ENCODE measurements around the gene XG.
"Not testable (repeated sequence)": the region's sequence is repeated elsewhere in the genome, so short reads cannot be mapped to it uniquely, and the experiment has no call there.

Gene XG, protein sequence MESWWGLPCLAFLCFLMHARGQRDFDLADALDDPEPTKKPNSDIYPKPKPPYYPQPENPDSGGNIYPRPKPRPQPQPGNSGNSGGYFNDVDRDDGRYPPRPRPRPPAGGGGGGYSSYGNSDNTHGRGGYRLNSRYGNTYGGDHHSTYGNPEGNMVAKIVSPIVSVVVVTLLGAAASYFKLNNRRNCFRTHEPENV

DNA sequence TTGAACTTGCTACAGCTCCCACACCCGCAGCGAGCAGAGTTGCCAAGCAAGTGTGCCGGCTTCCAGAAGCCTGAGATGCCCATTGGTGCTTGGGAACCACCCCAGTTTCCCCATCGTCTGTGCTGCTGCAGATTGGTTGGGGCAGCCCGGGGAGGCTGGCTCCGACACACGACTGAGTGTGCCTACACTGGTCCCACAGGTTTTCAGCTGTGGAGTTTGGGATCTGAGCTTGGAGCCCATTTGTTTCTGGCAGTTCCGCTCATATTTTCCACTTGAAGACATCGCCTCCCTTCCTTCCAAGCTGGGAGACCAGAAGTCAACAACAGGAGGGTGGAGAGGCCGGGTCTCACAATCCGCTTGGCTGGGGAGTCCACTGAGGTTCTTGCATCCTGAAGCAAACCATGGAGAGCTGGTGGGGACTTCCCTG lies at the start of gene XG:
Gene XG, plus strand, starts transcription at position 167 of the 427 bp plus-strand sequence. Its CDS starts 235 bp downstream, at position 402.
- not testable (repeated sequence) for H3K27me3 Mint-ChIP-seq; H3K9me3 Mint-ChIP-seq; H3K4me1 Mint-ChIP-seq; DNase-seq (ENCODE audit: low spot score in 2 of 2); H3K36me3 Mint-ChIP-seq; H3K4me3 Mint-ChIP-seq; ATAC-seq (ENCODE audit: low read depth); H3K27ac Mint-ChIP-seq

DNA sequence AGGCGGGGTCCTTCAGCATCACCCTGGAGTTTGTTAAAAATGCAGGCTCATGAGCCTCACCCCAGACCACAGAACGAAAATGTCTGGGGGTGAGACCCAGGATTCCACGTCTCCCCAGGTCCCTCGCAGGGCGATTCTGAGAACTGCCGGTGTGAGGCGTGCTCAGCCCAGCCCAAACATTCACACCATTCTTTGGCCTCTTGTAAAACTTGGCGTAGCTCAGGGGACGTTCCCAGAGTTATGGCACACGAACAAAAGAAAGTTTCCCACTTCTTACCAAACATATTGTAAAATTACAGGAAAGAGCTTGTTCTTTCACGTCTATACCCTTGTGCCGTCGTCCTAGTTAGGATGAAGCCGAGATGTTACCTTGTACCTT lies 47.9 kb upstream of the XG start:
- Mint-ChIP-seq H3K36me3 (peaks cover 12% of the 10 kb centered on the region), H3K9me3 (peaks cover 7% of the 10 kb centered on the region), H3K27ac (no peak overlapping the region), H3K4me3 (no peak overlapping the region), H3K4me1 (peaks cover 43% of the 10 kb centered on the region), H3K27me3 (no peaks in the 10 kb centered on the region)
- DNase-seq (ENCODE audit: low spot score in 2 of 2): no peak
- no peak for ATAC-seq (ENCODE audit: low read depth)

GRCh38 chrX:2705046-2705832 lies 46.6 kb upstream of the XG start:
- Mint-ChIP-seq H3K36me3 (peaks cover 10% of the 10 kb centered on the region), H3K9me3 (peaks cover 7% of the 10 kb centered on the region), H3K4me1 (peaks cover 52% of the 10 kb centered on the region), H3K27me3 (no peaks in the 10 kb centered on the region), H3K27ac (peak overlapping the region; percentile 19), H3K4me3 (no peak overlapping the region)
- DNase-seq (ENCODE audit: low spot score in 2 of 2): no peak
- ATAC-seq (ENCODE audit: low read depth): no peak

DNA sequence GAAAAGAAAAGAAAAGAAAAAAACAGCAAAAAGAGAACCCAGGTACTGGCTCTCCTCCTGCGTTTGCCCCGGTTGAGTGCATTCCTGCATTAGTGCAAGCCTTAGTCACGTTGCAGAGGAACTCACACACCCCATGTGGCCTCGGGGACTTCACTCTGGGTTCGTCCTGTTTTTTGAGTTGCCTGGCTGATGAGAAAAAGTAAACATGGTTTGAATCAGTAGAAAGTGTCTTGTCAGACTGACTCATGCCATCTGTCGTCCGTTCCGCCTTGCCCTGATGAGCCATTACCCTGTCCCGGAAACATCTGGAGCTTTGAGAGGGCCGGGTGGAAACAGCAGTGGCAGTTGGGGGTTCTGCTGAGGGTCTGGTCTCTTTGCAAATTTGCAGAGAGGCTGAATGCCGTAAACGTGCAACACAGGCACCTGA lies 44.5 kb upstream of the XG start:
- peak; percentile 88 for ATAC-seq (ENCODE audit: low read depth)
- Mint-ChIP-seq H3K36me3 (peaks cover 3% of the 10 kb centered on the region), H3K4me1 (peaks cover 37% of the 10 kb centered on the region), H3K27ac (peak overlapping the region; percentile 72), H3K9me3 (no peaks in the 10 kb centered on the region), H3K27me3 (no peaks in the 10 kb centered on the region), H3K4me3 (peak overlapping the region; percentile 63)
- DNase-seq (ENCODE audit: low spot score in 2 of 2): peak; percentile 60 to 79

GRCh38 chrX:2708021-2708420 lies 43.8 kb upstream of the XG start:
- Mint-ChIP-seq H3K27ac (peak overlapping the region; percentile 72), H3K36me3 (peaks cover 3% of the 10 kb centered on the region), H3K27me3 (no peaks in the 10 kb centered on the region), H3K4me3 (peak overlapping the region; percentile 63), H3K9me3 (no peaks in the 10 kb centered on the region), H3K4me1 (peaks cover 37% of the 10 kb centered on the region)
- ATAC-seq (ENCODE audit: low read depth) (no peak), DNase-seq (ENCODE audit: low spot score in 2 of 2) (no peak)

- peak; percentile 7 for ATAC-seq (ENCODE audit: low read depth)
- H3K27ac Mint-ChIP-seq: peak overlapping the region; percentile 72
- no peaks in the 10 kb centered on the region for H3K9me3 Mint-ChIP-seq
- peak overlapping the region; percentile 63 for H3K4me3 Mint-ChIP-seq
- H3K27me3 Mint-ChIP-seq: no peaks in the 10 kb centered on the region
- no peak for DNase-seq (ENCODE audit: low spot score in 2 of 2)
- peaks cover 37% of the 10 kb centered on the region for H3K4me1 Mint-ChIP-seq
- H3K36me3 Mint-ChIP-seq: peaks cover 3% of the 10 kb centered on the region
Measured at GRCh38 chrX:2708592-2709188, 43.1 kb upstream of the XG start.

- peaks cover 37% of the 10 kb centered on the region for H3K4me1 Mint-ChIP-seq
- H3K27me3 Mint-ChIP-seq: no peaks in the 10 kb centered on the region
- DNase-seq (ENCODE audit: low spot score in 2 of 2) (no peak), ATAC-seq (ENCODE audit: low read depth) (no peak)
- H3K4me3 Mint-ChIP-seq: no peak overlapping the region
- peaks cover 3% of the 10 kb centered on the region for H3K36me3 Mint-ChIP-seq
- H3K9me3 Mint-ChIP-seq: no peaks in the 10 kb centered on the region
- no peak overlapping the region for H3K27ac Mint-ChIP-seq
Measured at GRCh38 chrX:2709556-2709955, 42.3 kb upstream of the XG start.

GRCh38 chrX:2710041-2710840 lies 41.6 kb upstream of the XG start:
- H3K4me3 Mint-ChIP-seq: peak overlapping the region; percentile 50
- H3K4me1 Mint-ChIP-seq: peaks cover 39% of the 10 kb centered on the region
- H3K27me3 Mint-ChIP-seq: no peaks in the 10 kb centered on the region
- H3K27ac Mint-ChIP-seq: peak overlapping the region; percentile 74
- no peaks in the 10 kb centered on the region for H3K9me3 Mint-ChIP-seq
- DNase-seq (ENCODE audit: low spot score in 2 of 2) (no peak), ATAC-seq (ENCODE audit: low read depth) (no peak)
- peaks cover 6% of the 10 kb centered on the region for H3K36me3 Mint-ChIP-seq

- no peak for ATAC-seq (ENCODE audit: low read depth)
- Mint-ChIP-seq H3K27ac (no peak overlapping the region), H3K9me3 (no peaks in the 10 kb centered on the region), H3K4me3 (no peak overlapping the region), H3K27me3 (no peaks in the 10 kb centered on the region), H3K36me3 (peaks cover 12% of the 10 kb centered on the region), H3K4me1 (peaks cover 41% of the 10 kb centered on the region)
- DNase-seq (ENCODE audit: low spot score in 2 of 2): no peak
Measured at GRCh38 chrX:2711441-2711840, 40.4 kb upstream of the XG start.

DNA sequence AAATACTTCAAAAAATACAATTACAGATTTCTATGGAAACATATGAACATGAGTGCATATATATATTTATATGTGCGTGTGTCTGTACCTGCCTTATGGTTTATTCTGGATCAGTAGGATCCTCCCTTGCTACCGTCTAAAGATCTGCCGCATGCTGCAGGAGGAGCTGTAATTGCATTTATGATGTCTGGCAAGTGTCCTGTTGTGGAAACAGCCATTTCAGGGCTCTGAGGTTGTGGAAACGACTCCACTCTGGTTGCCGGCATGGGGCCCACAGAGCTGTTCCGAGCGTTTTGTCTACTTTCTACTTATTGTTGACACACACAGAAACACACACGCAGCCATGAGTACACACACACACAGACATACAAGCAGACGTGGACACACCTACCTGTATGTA lies 39.4 kb upstream of the XG start:
- ATAC-seq (ENCODE audit: low read depth) (no peak), DNase-seq (ENCODE audit: low spot score in 2 of 2) (no peak)
- H3K9me3 Mint-ChIP-seq: no peaks in the 10 kb centered on the region
- H3K4me3 Mint-ChIP-seq: no peak overlapping the region
- peaks cover 13% of the 10 kb centered on the region for H3K36me3 Mint-ChIP-seq
- H3K4me1 Mint-ChIP-seq: peaks cover 36% of the 10 kb centered on the region
- H3K27ac Mint-ChIP-seq: no peak overlapping the region
- no peaks in the 10 kb centered on the region for H3K27me3 Mint-ChIP-seq

GRCh38 chrX:2712890-2713840 lies 38.7 kb upstream of the XG start:
- no peak overlapping the region for H3K27ac Mint-ChIP-seq

GRCh38 chrX:2714551-2714950 lies 37.3 kb upstream of the XG start:
- ATAC-seq (ENCODE audit: low read depth) (no peak), DNase-seq (ENCODE audit: low spot score in 2 of 2) (no peak)
- peaks cover 24% of the 10 kb centered on the region for H3K36me3 Mint-ChIP-seq
- H3K4me1 Mint-ChIP-seq: peaks cover 15% of the 10 kb centered on the region
- H3K4me3 Mint-ChIP-seq: no peak overlapping the region
- H3K27me3 Mint-ChIP-seq: no peaks in the 10 kb centered on the region
- no peaks in the 10 kb centered on the region for H3K9me3 Mint-ChIP-seq
- H3K27ac Mint-ChIP-seq: no peak overlapping the region

More at GRCh38 chrX:2712890-2713840, 38.7 kb upstream of the XG start:
- Mint-ChIP-seq H3K4me3 (no peak overlapping the region), H3K36me3 (peaks cover 15% of the 10 kb centered on the region), H3K4me1 (peaks cover 29% of the 10 kb centered on the region), H3K9me3 (no peaks in the 10 kb centered on the region), H3K27me3 (no peaks in the 10 kb centered on the region)
- ATAC-seq (ENCODE audit: low read depth) (no peak), DNase-seq (ENCODE audit: low spot score in 2 of 2) (no peak)

DNA sequence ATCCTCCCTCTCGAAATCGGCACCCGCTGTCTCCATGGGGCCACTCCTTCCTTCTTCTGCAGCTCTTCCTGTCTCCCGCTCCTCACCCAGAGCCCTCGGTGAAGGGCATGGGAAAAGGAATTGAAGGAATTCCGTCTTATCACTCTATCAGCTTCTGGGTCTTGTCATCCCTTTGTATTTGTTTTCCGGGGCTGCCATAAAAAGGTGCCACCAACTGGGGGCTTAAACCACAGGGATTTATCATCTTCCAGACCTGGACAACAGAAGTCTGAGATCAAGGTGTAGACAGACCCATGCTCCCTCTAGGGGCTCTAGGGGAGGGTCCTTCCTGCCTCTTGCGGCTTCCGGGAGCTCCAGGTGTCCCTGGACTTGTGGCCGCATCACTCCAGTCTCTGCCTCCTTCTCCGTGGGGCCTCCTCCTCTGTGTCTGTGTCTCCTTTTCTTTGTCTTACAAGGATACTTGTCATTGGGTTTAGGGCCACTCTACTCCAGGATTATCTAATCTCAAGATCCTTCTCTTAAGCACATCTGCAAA lies 36.7 kb upstream of the XG start:
- H3K27me3 Mint-ChIP-seq: no peaks in the 10 kb centered on the region
- H3K36me3 Mint-ChIP-seq: peaks cover 27% of the 10 kb centered on the region
- DNase-seq (ENCODE audit: low spot score in 2 of 2) (no peak), ATAC-seq (ENCODE audit: low read depth) (no peak)
- peak overlapping the region; percentile 61 for H3K27ac Mint-ChIP-seq
- H3K4me3 Mint-ChIP-seq: no peak overlapping the region
- H3K4me1 Mint-ChIP-seq: peaks cover 9% of the 10 kb centered on the region
- no peaks in the 10 kb centered on the region for H3K9me3 Mint-ChIP-seq

All from memory B cell (primary cell).